Measurements from ENCODE around the gene TMPRSS11B.
"Not testable (repeated sequence)": the region's sequence is repeated elsewhere in the genome, so short reads cannot be mapped to it uniquely, and the experiment has no call there.

TMPRSS11B gene, protein sequence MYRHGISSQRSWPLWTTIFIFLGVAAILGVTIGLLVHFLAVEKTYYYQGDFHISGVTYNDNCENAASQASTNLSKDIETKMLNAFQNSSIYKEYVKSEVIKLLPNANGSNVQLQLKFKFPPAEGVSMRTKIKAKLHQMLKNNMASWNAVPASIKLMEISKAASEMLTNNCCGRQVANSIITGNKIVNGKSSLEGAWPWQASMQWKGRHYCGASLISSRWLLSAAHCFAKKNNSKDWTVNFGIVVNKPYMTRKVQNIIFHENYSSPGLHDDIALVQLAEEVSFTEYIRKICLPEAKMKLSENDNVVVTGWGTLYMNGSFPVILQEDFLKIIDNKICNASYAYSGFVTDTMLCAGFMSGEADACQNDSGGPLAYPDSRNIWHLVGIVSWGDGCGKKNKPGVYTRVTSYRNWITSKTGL

DNA sequence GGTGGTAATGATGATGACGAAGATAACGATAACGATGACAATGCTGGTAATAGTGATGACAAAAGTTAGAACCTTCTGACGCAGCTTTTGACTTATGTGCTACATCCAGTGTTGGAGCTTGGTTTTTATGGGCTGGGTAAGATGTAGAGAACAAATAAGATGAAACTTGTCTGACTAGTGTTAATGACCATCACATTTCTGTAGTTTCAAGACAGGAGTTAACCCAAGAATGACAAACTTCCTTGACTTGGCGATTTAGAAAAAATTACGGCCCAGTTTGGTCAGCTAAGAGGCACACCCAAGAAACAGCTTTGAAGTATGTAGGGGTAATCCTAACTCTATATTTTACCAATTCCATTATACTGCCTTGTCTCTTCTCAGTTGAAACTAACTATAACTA, at the start of gene TMPRSS11B:
Gene TMPRSS11B (minus strand): TSS at position 101 of the 400 bp plus-strand sequence. CDS start 136 bp downstream, outside the sequence.
- DNase-seq = no peak
- Mint-ChIP-seq H3K9me3 (peaks cover 4% of the 10 kb centered on the region), H3K4me1 (peaks cover 19% of the 10 kb centered on the region), H3K36me3 (ENCODE audit: low read depth) (peaks cover 4% of the 10 kb centered on the region), H3K27me3 (peaks cover 6% of the 10 kb centered on the region), H3K27ac (no peak within 1 kb of the TSS), H3K4me3 (no peak within 1 kb of the TSS)
- no peak for ATAC-seq

- H3K4me3 Mint-ChIP-seq = no peak overlapping the region
- no peak overlapping the region for H3K27ac Mint-ChIP-seq
- no peaks in the 10 kb centered on the region for H3K36me3 Mint-ChIP-seq (ENCODE audit: low read depth)
- H3K27me3 Mint-ChIP-seq = peaks cover 4% of the 10 kb centered on the region
- ATAC-seq = no peak
- peaks cover 6% of the 10 kb centered on the region for H3K9me3 Mint-ChIP-seq
- no peak for DNase-seq
- no peaks in the 10 kb centered on the region for H3K4me1 Mint-ChIP-seq
These were observed 45.8 kb upstream of the TMPRSS11B start for GRCh38 chr4:68291256-68291655.

DNA sequence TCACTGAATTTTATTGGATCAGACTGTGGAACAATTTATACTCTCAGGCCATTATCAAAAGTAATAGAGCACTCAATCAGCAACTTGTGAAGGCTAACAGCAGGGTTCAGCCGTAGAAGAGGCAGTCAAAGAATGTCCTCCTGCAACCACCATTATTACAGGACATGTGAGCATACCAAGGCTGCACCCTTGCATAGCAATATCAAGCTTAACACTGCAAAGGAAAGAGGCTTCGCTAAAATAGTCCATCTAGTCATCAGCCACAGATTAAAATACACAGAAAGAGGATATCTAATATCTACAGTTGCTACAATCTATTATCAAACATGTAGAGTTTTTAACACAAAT, 42.9 kb upstream of the TMPRSS11B start:
- Mint-ChIP-seq H3K36me3 (ENCODE audit: low read depth) (no peaks in the 10 kb centered on the region), H3K27ac (no peak overlapping the region), H3K9me3 (no peaks in the 10 kb centered on the region), H3K4me3 (no peak overlapping the region), H3K4me1 (no peaks in the 10 kb centered on the region), H3K27me3 (no peaks in the 10 kb centered on the region)
- no peak for ATAC-seq
- DNase-seq = no peak

GRCh38 chr4:68287704-68288392, 42.4 kb upstream of the TMPRSS11B start:
- no peaks in the 10 kb centered on the region for H3K9me3 Mint-ChIP-seq

GRCh38 chr4:68283714-68284113, 38.2 kb upstream of the TMPRSS11B start:
- no peak for DNase-seq
- Mint-ChIP-seq H3K27me3 (no peaks in the 10 kb centered on the region), H3K27ac (no peak overlapping the region), H3K36me3 (ENCODE audit: low read depth) (no peaks in the 10 kb centered on the region), H3K4me1 (no peaks in the 10 kb centered on the region), H3K4me3 (no peak overlapping the region), H3K9me3 (no peaks in the 10 kb centered on the region)
- no peak for ATAC-seq

More at GRCh38 chr4:68287704-68288392, 42.4 kb upstream of the TMPRSS11B start:
- Mint-ChIP-seq H3K4me1 (no peaks in the 10 kb centered on the region), H3K27ac (no peak overlapping the region), H3K27me3 (no peaks in the 10 kb centered on the region), H3K36me3 (ENCODE audit: low read depth) (no peaks in the 10 kb centered on the region), H3K4me3 (no peak overlapping the region)
- no peak for DNase-seq
- ATAC-seq = no peak

GRCh38 chr4:68283095-68283494, 37.6 kb upstream of the TMPRSS11B start:
- ATAC-seq (no peak), DNase-seq (no peak)
- H3K27me3 Mint-ChIP-seq = no peaks in the 10 kb centered on the region
- no peaks in the 10 kb centered on the region for H3K36me3 Mint-ChIP-seq (ENCODE audit: low read depth)
- no peak overlapping the region for H3K27ac Mint-ChIP-seq
- no peak overlapping the region for H3K4me3 Mint-ChIP-seq
- no peaks in the 10 kb centered on the region for H3K4me1 Mint-ChIP-seq
- H3K9me3 Mint-ChIP-seq = no peaks in the 10 kb centered on the region

- not testable (repeated sequence) for DNase-seq; H3K27me3 Mint-ChIP-seq; H3K27ac Mint-ChIP-seq; H3K36me3 Mint-ChIP-seq (ENCODE audit: low read depth); H3K9me3 Mint-ChIP-seq; ATAC-seq; H3K4me3 Mint-ChIP-seq; H3K4me1 Mint-ChIP-seq
These were observed 36.6 kb upstream of the TMPRSS11B start for GRCh38 chr4:68281796-68282740.

- Mint-ChIP-seq H3K4me1 (no peaks in the 10 kb centered on the region), H3K9me3 (no peaks in the 10 kb centered on the region), H3K27ac (no peak overlapping the region), H3K4me3 (no peak overlapping the region), H3K27me3 (peaks cover 4% of the 10 kb centered on the region), H3K36me3 (ENCODE audit: low read depth) (no peaks in the 10 kb centered on the region)
- DNase-seq = no peak
- ATAC-seq = no peak
These were observed 32.5 kb upstream of the TMPRSS11B start for GRCh38 chr4:68278029-68278428.

DNA sequence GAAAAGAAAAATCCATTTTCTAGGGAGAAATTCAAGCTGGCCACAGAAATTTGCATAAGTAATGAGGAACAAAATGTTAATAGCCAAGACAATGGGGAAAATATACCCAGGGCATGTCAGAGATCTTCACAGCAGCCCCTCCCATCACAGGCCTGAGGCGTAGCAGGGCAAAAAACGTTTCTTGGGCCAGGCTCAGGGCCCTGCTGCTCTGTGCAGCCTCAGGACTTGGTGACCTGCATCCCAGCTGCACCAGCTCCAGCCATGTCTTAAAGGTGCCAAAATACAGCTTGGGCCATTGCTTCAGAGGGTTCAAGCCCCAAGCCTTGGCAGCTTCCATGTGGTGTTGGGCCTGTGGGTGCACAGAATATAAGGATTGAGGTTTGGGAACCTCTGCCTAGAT, 32.1 kb upstream of the TMPRSS11B start:
- no peak overlapping the region for H3K27ac Mint-ChIP-seq
- H3K4me3 Mint-ChIP-seq = no peak overlapping the region
- peaks cover 6% of the 10 kb centered on the region for H3K27me3 Mint-ChIP-seq
- H3K36me3 Mint-ChIP-seq (ENCODE audit: low read depth) = no peaks in the 10 kb centered on the region
- H3K9me3 Mint-ChIP-seq = no peaks in the 10 kb centered on the region
- ATAC-seq (no peak), DNase-seq (no peak)
- H3K4me1 Mint-ChIP-seq = no peaks in the 10 kb centered on the region

DNA sequence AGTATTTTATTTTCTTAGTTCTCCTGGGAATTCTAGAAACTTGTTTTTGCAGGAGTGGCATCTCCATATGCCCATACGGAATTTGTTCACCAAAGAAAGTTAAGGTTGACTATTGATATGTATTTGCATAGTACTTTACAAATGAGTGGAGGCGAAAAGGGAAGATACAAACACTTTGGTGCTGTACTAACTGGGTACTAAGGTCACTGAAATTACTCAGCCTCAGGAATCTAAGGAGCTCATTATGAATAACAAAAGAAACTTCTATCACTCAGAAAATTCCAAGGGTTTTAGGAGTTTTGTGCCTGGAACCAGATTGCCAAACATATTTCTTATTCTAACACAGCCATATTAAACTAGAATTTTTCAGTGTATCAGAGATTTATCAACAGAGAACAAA, 27.4 kb upstream of the TMPRSS11B start:
- H3K9me3 Mint-ChIP-seq = no peaks in the 10 kb centered on the region
- H3K36me3 Mint-ChIP-seq (ENCODE audit: low read depth) = no peaks in the 10 kb centered on the region
- H3K27ac Mint-ChIP-seq = no peak overlapping the region
- no peak overlapping the region for H3K4me3 Mint-ChIP-seq
- DNase-seq (no peak), ATAC-seq (no peak)
- peaks cover 9% of the 10 kb centered on the region for H3K27me3 Mint-ChIP-seq
- H3K4me1 Mint-ChIP-seq = peaks cover 2% of the 10 kb centered on the region

GRCh38 chr4:68272380-68272779, 26.9 kb upstream of the TMPRSS11B start:
- Mint-ChIP-seq H3K36me3 (ENCODE audit: low read depth) (no peaks in the 10 kb centered on the region), H3K27ac (no peak overlapping the region), H3K9me3 (no peaks in the 10 kb centered on the region), H3K4me1 (peaks cover 6% of the 10 kb centered on the region), H3K27me3 (peaks cover 9% of the 10 kb centered on the region), H3K4me3 (peak overlapping the region; percentile 54)
- DNase-seq (no peak), ATAC-seq (peak; percentile 22)

- no peaks in the 10 kb centered on the region for H3K36me3 Mint-ChIP-seq (ENCODE audit: low read depth)
- peaks cover 11% of the 10 kb centered on the region for H3K4me1 Mint-ChIP-seq
- peak overlapping the region; percentile 54 for H3K4me3 Mint-ChIP-seq
- no peak for DNase-seq
- H3K27ac Mint-ChIP-seq = no peak overlapping the region
- peak; percentile 25 for ATAC-seq
- no peaks in the 10 kb centered on the region for H3K9me3 Mint-ChIP-seq
- peaks cover 9% of the 10 kb centered on the region for H3K27me3 Mint-ChIP-seq
These were observed 26.4 kb upstream of the TMPRSS11B start for GRCh38 chr4:68271851-68272357.

GRCh38 chr4:68267433-68267944, 22.0 kb upstream of the TMPRSS11B start:
- ATAC-seq (peak; percentile 40), DNase-seq (no peak)
- peaks cover 1% of the 10 kb centered on the region for H3K36me3 Mint-ChIP-seq (ENCODE audit: low read depth)
- peaks cover 5% of the 10 kb centered on the region for H3K9me3 Mint-ChIP-seq
- no peak overlapping the region for H3K4me3 Mint-ChIP-seq
- H3K27me3 Mint-ChIP-seq = peaks cover 6% of the 10 kb centered on the region
- H3K27ac Mint-ChIP-seq = no peak overlapping the region
- H3K4me1 Mint-ChIP-seq = peaks cover 12% of the 10 kb centered on the region

Measured in activated naive CD8-positive, alpha-beta T cell treated with anti-CD3 and anti-CD28 coated beads, Interleukin-2, amount 50 U/mL, for 24 hours (primary cell).